Liver (tissue), 9 donors: Measurements from ENCODE around the gene SASH1. TPM values are rescaled to one million over a fixed set of nuclear protein-coding genes. Genes with fewer than 3 reads are reported as not detected.

ENCODE experiments used
- DNase-seq: peaks from one replicate; pipeline ENCODE4 v3.0.0-alpha.2; 2017; ENCODE audit warnings: low spot score
- H3K27ac ChIP-seq, 2 donors: one replicate each; pipeline ENCODE4 v1.7.0; 2013; ENCODE audit warnings: inconsistent platforms in 2 of 2, low read length in 2 of 2, control low read depth in 1 of 2, low read depth in 1 of 2, mild to moderate bottlenecking in 1 of 2
- H3K27me3 ChIP-seq, 4 donors: one replicate each; pipeline versions ENCODE4 v1.6.1 to v1.7.0; 2013; ENCODE audit warnings: low read length in 3 of 4, inconsistent platforms in 1 of 4, mild to moderate bottlenecking in 1 of 4, moderate library complexity in 1 of 4; ENCODE audit not compliant: control insufficient read depth in 4 of 4, insufficient read depth in 4 of 4
- H3K36me3 ChIP-seq, 4 donors: one replicate each; pipeline versions ENCODE4 v1.6.1 to v1.7.0; 2013; ENCODE audit warnings: low read length in 3 of 4, mild to moderate bottlenecking in 3 of 4, low read depth in 1 of 4, moderate library complexity in 1 of 4; ENCODE audit not compliant: control insufficient read depth in 4 of 4, insufficient read depth in 3 of 4
- H3K4me1 ChIP-seq, 4 donors: one replicate each; pipeline versions ENCODE4 v1.6.1 to v1.7.0; 2013; ENCODE audit warnings: low read length in 3 of 4, mild to moderate bottlenecking in 3 of 4, moderate library complexity in 1 of 4; ENCODE audit not compliant: control insufficient read depth in 4 of 4, insufficient read depth in 4 of 4
- H3K4me3 ChIP-seq, 3 donors: one replicate each; pipeline versions ENCODE4 v1.6.1 to v1.7.0; 2013; ENCODE audit warnings: low read length in 3 of 3, control low read depth in 1 of 3, low read depth in 1 of 3, mild to moderate bottlenecking in 1 of 3
- H3K9ac ChIP-seq, 2 donors: one replicate each; pipeline ENCODE4 v1.7.0; 2013; ENCODE audit warnings: low read length in 2 of 2, mild to moderate bottlenecking in 2 of 2, moderate library complexity in 2 of 2, control low read depth in 1 of 2, low read depth in 1 of 2
- H3K9me3 ChIP-seq, 4 donors: one replicate each; pipeline versions ENCODE4 v1.6.1 to v1.7.0; 2013; ENCODE audit warnings: low read length in 3 of 4; ENCODE audit not compliant: control insufficient read depth in 4 of 4
- EGR1 ChIP-seq, 2 donors: IDR thresholded peaks; 2 replicates each; pipeline ENCODE4 v1.6.1; 2016 to 2018; ENCODE audit warnings: antibody characterized with exemption in 2 of 2, low read depth in 2 of 2
- FOXA1 ChIP-seq: IDR thresholded peaks from 2 replicates; pipeline ENCODE4 v1.6.1; 2016; ENCODE audit warnings: antibody characterized with exemption
- FOXA2 ChIP-seq: IDR thresholded peaks from 2 replicates; pipeline ENCODE4 v1.6.1; 2016; ENCODE audit warnings: antibody characterized with exemption
- HNF4A ChIP-seq, 2 donors: conservative IDR thresholded peaks; 2 replicates each; pipeline ENCODE4 v1.6.1; 2016; ENCODE audit warnings: antibody characterized with exemption in 2 of 2, mild to moderate bottlenecking in 2 of 2
- HNF4G ChIP-seq: IDR thresholded peaks from 2 replicates; pipeline ENCODE4 v1.6.1; 2016; ENCODE audit warnings: antibody characterized with exemption
- JUND ChIP-seq, 2 donors: IDR thresholded peaks; 2 replicates each; pipeline ENCODE4 v1.6.1; 2016; ENCODE audit warnings: antibody characterized with exemption in 2 of 2
- RAD21 ChIP-seq, 2 donors: IDR thresholded peaks; 2 replicates each; pipeline ENCODE4 v1.6.1; 2016; ENCODE audit warnings: antibody characterized with exemption in 2 of 2, mild to moderate bottlenecking in 2 of 2
- REST ChIP-seq: IDR thresholded peaks from 2 replicates; pipeline ENCODE4 v1.6.1; 2016; ENCODE audit warnings: antibody characterized with exemption, mild to moderate bottlenecking
- RXRA ChIP-seq, 2 donors: IDR thresholded peaks; 2 replicates each; pipeline ENCODE4 v1.6.1; 2017 to 2018; ENCODE audit warnings: antibody characterized with exemption in 2 of 2, mild to moderate bottlenecking in 1 of 2
- SP1 ChIP-seq: IDR thresholded peaks from 2 replicates; pipeline ENCODE4 v1.6.1; 2018; ENCODE audit warnings: antibody characterized with exemption, mild to moderate bottlenecking
- YY1 ChIP-seq: IDR thresholded peaks from 2 replicates; pipeline ENCODE4 v1.6.1; 2016; ENCODE audit warnings: antibody characterized with exemption, mild to moderate bottlenecking
- ZBTB33 ChIP-seq: IDR thresholded peaks from 2 replicates; pipeline ENCODE4 v1.6.1; 2016; ENCODE audit warnings: antibody characterized with exemption
- WGBS: extraction: QIAGEN DNeasy Blood & Tissue Kit; methylation state at CpG from one replicate; pipeline ENCODE4 v1.1.7; 2013; 5-methylcytosine and 5-hydroxymethylcytosine counted together
- polyA plus RNA-seq, 2 donors: library from polyadenylated mRNA; stranded (reverse) in 1 of 2; unstranded in 1 of 2; fragments of 200-250 nt in 1 of 2; fragments of >200 nt in 1 of 2; fragmentation: Nextera tagmentation in 1 of 2; extraction: Ambion mirVana in 1 of 2; gene quantifications; one replicate each; pipeline versions ENCODE4 v1.2.1 to v1.2.3, GENCODE V29; 2013 to 2015
- total RNA-seq, 2 donors: library from RNA; depleted of rRNA; stranded (reverse); fragments of >200 nt; gene quantifications; one replicate each; pipeline ENCODE4 v1.2.3, GENCODE V29; 2014
- donor health status: healthy.
- donor health status: healthy.
- donor health status: healthy.
- donor health status: healthy.
- donor health status: healthy.

Gene SASH1
- total and polyA plus RNA-seq, 4 donors = 3.5 to 16.4 (median 7.6) TPM

- TF ChIP-seq HNF4G = no peak
- no peak for TF ChIP-seq HNF4A (conservative IDR thresholded peaks at IDR 0.05)
Observed at GRCh38 chr6:148508401-148509041, 165.9 kb downstream of the SASH1 start (continued).

GRCh38 chr6:148509119-148509799 lies 166.6 kb downstream of the SASH1 start:
- H3K9ac ChIP-seq = no peak overlapping the region
- DNase-seq = no peak

More at GRCh38 chr6:148509119-148509799, 166.6 kb downstream of the SASH1 start:
- Histone ChIP-seq H3K9me3 (no peaks in the 10 kb centered on the region), H3K27me3 (no peaks in the 10 kb centered on the region), H3K4me3 (peak overlapping the region in 1 of 3 donors; percentile 14), H3K4me1 (no peaks in the 10 kb centered on the region), H3K36me3 (no peaks in the 10 kb centered on the region), H3K27ac (peak overlapping the region; percentile 40 to 61)
- TF ChIP-seq JUND (IDR thresholded peaks at IDR 0.05) = no peak
- no peak for TF ChIP-seq ZBTB33
- no peak for TF ChIP-seq HNF4G
- TF ChIP-seq EGR1 (IDR thresholded peaks at IDR 0.05; ENCODE audit: low read depth in 2 of 2) = no peak
- no peak for TF ChIP-seq FOXA2
- TF ChIP-seq RXRA (IDR thresholded peaks at IDR 0.05) = no peak
- no peak for TF ChIP-seq YY1
- no peak for TF ChIP-seq FOXA1
- TF ChIP-seq REST = no peak
- no peak for TF ChIP-seq HNF4A (conservative IDR thresholded peaks at IDR 0.05)
- TF ChIP-seq RAD21 (IDR thresholded peaks at IDR 0.05) = no peak
- TF ChIP-seq SP1 = no peak
- WGBS = 81% methylated on average over 14 of the region's 14 CpGs
